ENCODE data around the gene RFNG.

The RFNG gene

GRCh38 chr17:82050152-82050760 lies 1.4 kb downstream of the RFNG start:
- H3K4me3 ChIP-seq (ENCODE audit: low read depth, low read length) = peak overlapping the region; percentile 77
- no peak for TF ChIP-seq CTCF (conservative IDR thresholded peaks at IDR 0.05; ENCODE audit: low read depth, low read length)
- DNase-seq (ENCODE audit: low read depth) = no peak

DNA sequence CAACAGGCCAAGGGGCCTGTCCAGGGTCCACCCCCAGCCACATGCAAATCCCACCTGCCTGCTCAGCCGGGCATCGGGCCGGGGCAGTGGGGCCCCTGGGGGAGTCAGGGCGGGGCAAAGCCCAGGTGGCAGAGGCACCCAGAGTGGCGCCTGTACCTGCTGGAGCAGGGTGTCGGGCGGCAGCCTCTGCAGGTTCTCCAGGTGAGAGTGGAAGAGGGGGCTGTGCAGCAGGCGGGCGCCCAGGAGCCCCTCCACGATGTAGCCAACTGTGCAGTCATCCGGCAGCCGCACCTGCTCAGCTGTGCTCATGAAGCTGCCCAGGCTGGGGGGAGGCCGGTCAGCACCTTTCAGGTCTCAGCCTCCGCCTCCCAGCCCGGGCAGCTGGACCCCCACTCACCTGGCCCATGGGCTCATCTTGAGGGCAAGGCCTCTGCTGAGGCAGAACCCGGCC lies 2.1 kb downstream of the RFNG start:
- TF ChIP-seq CTCF (conservative IDR thresholded peaks at IDR 0.05; ENCODE audit: low read depth, low read length) = no peak
- no peak for DNase-seq (ENCODE audit: low read depth)
- no peak overlapping the region for H3K4me3 ChIP-seq (ENCODE audit: low read depth, low read length)

GRCh38 chr17:82049106-82049505 lies 2.5 kb downstream of the RFNG start:
- no peak for TF ChIP-seq CTCF (conservative IDR thresholded peaks at IDR 0.05; ENCODE audit: low read depth, low read length)
- no peak for DNase-seq (ENCODE audit: low read depth)
- no peak overlapping the region for H3K4me3 ChIP-seq (ENCODE audit: low read depth, low read length)

GRCh38 chr17:82048571-82048971 lies 3.0 kb downstream of the RFNG start:
- no peak for TF ChIP-seq CTCF (conservative IDR thresholded peaks at IDR 0.05; ENCODE audit: low read depth, low read length)
- DNase-seq (ENCODE audit: low read depth) = no peak
- no peak overlapping the region for H3K4me3 ChIP-seq (ENCODE audit: low read depth, low read length)

- TF ChIP-seq CTCF (conservative IDR thresholded peaks at IDR 0.05; ENCODE audit: low read depth, low read length) = no peak
- DNase-seq (ENCODE audit: low read depth) = no peak
- no peak overlapping the region for H3K4me3 ChIP-seq (ENCODE audit: low read depth, low read length)
Observed at GRCh38 chr17:82047914-82048570, 3.6 kb downstream of the RFNG start.

- H3K4me3 ChIP-seq (ENCODE audit: low read depth, low read length) = no peak overlapping the region
- no peak for TF ChIP-seq CTCF (conservative IDR thresholded peaks at IDR 0.05; ENCODE audit: low read depth, low read length)
- no peak for DNase-seq (ENCODE audit: low read depth)
Observed at GRCh38 chr17:82047379-82047778, 4.2 kb downstream of the RFNG start.

DNA sequence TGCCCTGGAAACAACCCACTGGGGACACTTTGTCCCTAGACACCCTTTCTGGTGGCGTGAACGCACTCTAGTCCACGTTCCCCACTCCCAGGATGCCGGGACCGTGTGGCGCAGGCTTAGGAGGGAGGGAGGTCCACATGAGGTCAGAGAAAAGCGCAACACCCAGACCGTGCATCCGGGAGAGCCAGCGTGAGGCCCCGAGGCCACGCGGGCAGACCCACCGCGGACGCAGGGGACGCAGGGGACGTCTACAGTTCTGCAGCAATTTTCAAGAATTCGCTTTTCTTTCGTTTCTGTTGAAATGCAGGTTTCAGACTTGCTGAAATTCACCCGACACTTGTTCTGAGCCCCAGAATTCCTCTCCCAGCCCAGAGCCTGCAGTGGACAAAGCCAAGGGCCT lies 4.7 kb downstream of the RFNG start:
- H3K4me3 ChIP-seq (ENCODE audit: low read depth, low read length) = no peak overlapping the region
- no peak for DNase-seq (ENCODE audit: low read depth)
- no peak for TF ChIP-seq CTCF (conservative IDR thresholded peaks at IDR 0.05; ENCODE audit: low read depth, low read length)
